Measurements from ENCODE around the gene NR1H2.

- TF ChIP-seq CTCF (IDR thresholded peaks at IDR 0.05) (no peak), EP300 (IDR thresholded peaks at IDR 0.05) (no peak), POLR2A (IDR thresholded peaks at IDR 0.05) (no peak)
These were observed 54.7 kb downstream of the NR1H2 start for GRCh38 chr19:50430888-50431342.
